A549 (cell line): Measurements from ENCODE around the gene TMEM8B. TPM values are rescaled to one million over a fixed set of nuclear protein-coding genes. Genes with fewer than 3 reads are reported as not detected.

ENCODE experiments used
- ATAC-seq, 2 experiments: fragments of 200-7000 bp in 1 of 2; fragments of >200 bp in 1 of 2; cut with Nextera tagmentation in 1 of 2; cut with Tn5 transposase in 1 of 2; 3 replicates each; pipeline versions ENCODE4 v1.8.0 to v1.9.1; 2018 to 2020; ENCODE audit warnings: mild to moderate bottlenecking in 1 of 2, moderate library complexity in 1 of 2
- CTCF ChIA-PET: fragments of 300-600 bp; sonication (Branson Sonifier 250); formaldehyde crosslinking; extraction: SDS; loops from one replicate; lab custom pipeline; 2021; ENCODE audit warnings: antibody characterized with exemption, inconsistent platforms; lab: Yijun Ruan, JAX
- POLR2A ChIA-PET: fragments of 350-600 bp; formaldehyde crosslinking; extraction: SDS; loops from one replicate; lab custom pipeline; 2021; ENCODE audit warnings: antibody characterized with exemption, inconsistent platforms; lab: Yijun Ruan, JAX
- DNase-seq, 2 experiments: peaks; one replicate each; pipeline versions ENCODE4 v3.0.0 to v3.0.0-alpha.2; 2011 to 2016; ENCODE audit warnings: low read depth in 1 of 2, low spot score in 1 of 2
- FAIRE-seq: peaks from 2 replicates; lab custom pipeline; 2011; peaks lifted over from hg19 to GRCh38; lab: Jason Lieb, UNC
- H3K27ac ChIP-seq, 2 experiments: fragments of >200 bp; sonication (Bioruptor Twin); formaldehyde crosslinking; 3 replicates each; pipeline ENCODE4 v1.5.1; 2016 to 2017
- H3K4me1 ChIP-seq: fragments of >200 bp; sonication (Bioruptor Twin); formaldehyde crosslinking; 3 replicates; pipeline ENCODE4 v1.6.1; 2016
- H3K4me2 ChIP-seq: fragments of >200 bp; sonication (Bioruptor Twin); formaldehyde crosslinking; 3 replicates; pipeline ENCODE4 v1.6.1; 2016
- H3K4me3 ChIP-seq: fragments of >200 bp; sonication (Bioruptor Twin); formaldehyde crosslinking; 3 replicates; pipeline ENCODE4 v1.5.1; 2016
- H3K9me3 ChIP-seq: fragments of >200 bp; sonication (Bioruptor Twin); formaldehyde crosslinking; 3 replicates; pipeline ENCODE4 v1.6.1; 2016
- EHF ChIP-seq: fragments of 250-450 bp; sonication (Bioruptor Pico); IDR thresholded peaks from 2 replicates; pipeline ENCODE4 v1.5.0; 2020; ENCODE audit warnings: mild to moderate bottlenecking
- EHMT2 ChIP-seq: fragments of 200-600 bp; sonication (generic); IDR thresholded peaks from 2 replicates; pipeline ENCODE4 v1.6.1; 2016; ENCODE audit warnings: antibody characterized with exemption, low read depth, mild to moderate bottlenecking, moderate library complexity
- FOXS1 ChIP-seq: fragments of 250-450 bp; sonication (Bioruptor Pico); IDR thresholded peaks from 2 replicates; pipeline ENCODE4 v1.5.0; 2020; ENCODE audit warnings: mild to moderate bottlenecking, moderate library complexity
- HEYL ChIP-seq: fragments of 250-450 bp; sonication (Bioruptor Pico); IDR thresholded peaks from 2 replicates; pipeline ENCODE4 v1.8.0; 2021; ENCODE audit warnings: mild to moderate bottlenecking, moderate library complexity
- HOXB13 ChIP-seq: fragments of 250-450 bp; sonication (Bioruptor Pico); IDR thresholded peaks from 2 replicates; pipeline ENCODE4 v1.5.0; 2020; ENCODE audit warnings: low read depth, mild to moderate bottlenecking, moderate library complexity
- KDM5A ChIP-seq: fragments of 200-600 bp; sonication (generic); IDR thresholded peaks from 2 replicates; pipeline ENCODE4 v1.6.1; 2016; ENCODE audit warnings: antibody characterized with exemption, mild to moderate bottlenecking
- MAFK ChIP-seq: fragments of 450-650 bp; IDR thresholded peaks from 2 replicates; pipeline ENCODE4 v1.6.1; 2014; ENCODE audit not compliant: partially characterized antibody
- POLR2AphosphoS2 ChIP-seq: conservative IDR thresholded peaks from 2 replicates; pipeline ENCODE4 v1.6.1; 2012; ENCODE audit warnings: low read length, improper control_type of control experiment, inconsistent platforms
- RAD21 ChIP-seq, 2 experiments: fragments of >200 bp in 1 of 2; sonication (Bioruptor Twin) in 1 of 2; formaldehyde crosslinking in 1 of 2; IDR thresholded peaks in 1 of 2; conservative IDR thresholded peaks in 1 of 2; 2 replicates in 1 of 2; 3 replicates in 1 of 2; pipeline ENCODE4 v1.6.1; 2012 to 2018; ENCODE audit warnings: inconsistent platforms in 1 of 2
- RARB ChIP-seq: fragments of 250-450 bp; sonication (Bioruptor Pico); IDR thresholded peaks from 2 replicates; pipeline ENCODE4 v1.8.0; 2021; ENCODE audit warnings: mild to moderate bottlenecking, moderate library complexity
- RCOR1 ChIP-seq: fragments of 150-350 bp; IDR thresholded peaks from 2 replicates; pipeline ENCODE4 v1.6.1; 2014; ENCODE audit warnings: antibody characterized with exemption, low read length, low read depth
- REST ChIP-seq: fragments of 200-600 bp; sonication (generic); IDR thresholded peaks from 2 replicates; pipeline ENCODE4 v1.6.1; 2016; ENCODE audit warnings: antibody characterized with exemption, mild to moderate bottlenecking, moderate library complexity
- SMC3 ChIP-seq: fragments of >200 bp; sonication (Bioruptor Twin); formaldehyde crosslinking; IDR thresholded peaks from 3 replicates; pipeline ENCODE4 v1.6.1; 2018; ENCODE audit warnings: inconsistent platforms
- USF2 ChIP-seq: fragments of 450-650 bp; IDR thresholded peaks from 2 replicates; pipeline ENCODE4 v1.6.1; 2014; ENCODE audit warnings: antibody characterized with exemption
- ZC3H11A ChIP-seq: fragments of 450-650 bp; IDR thresholded peaks from 2 replicates; pipeline ENCODE4 v1.6.1; 2014; ENCODE audit warnings: antibody characterized with exemption, mild to moderate bottlenecking
- WGBS: methylation state at CpG from one replicate; pipeline ENCODE4 v1.1.6; 2017; ENCODE audit errors: missing lambda C conversion rate; 5-methylcytosine and 5-hydroxymethylcytosine counted together
- polyA plus RNA-seq, 4 experiments: library from polyadenylated mRNA; depleted of rRNA in 3 of 4; stranded (reverse); fragments of >200 nt; fragmentation: RNase III in 1 of 4; extraction: RNeasy Plus Mini Kit Qiagen cat#74134 plus additional on column Dnase treatment in 1 of 4; gene quantifications; 2 replicates in 3 of 4; 3 replicates in 1 of 4; pipeline ENCODE4 v1.2.3, GENCODE V29; 2011 to 2017

The TMEM8B gene
- polyA plus RNA-seq, 2 of the 4 experiments (the other 2 are of a cell fraction): 1.8 to 2.2 TPM

- peaks cover 2% of the 10 kb centered on the region; the same call in 1 of the 3 replicates for H3K4me1 ChIP-seq
- ATAC-seq (no peak), DNase-seq (no peak), FAIRE-seq (no peak)
- no peak overlapping the region for H3K4me3 ChIP-seq
- H3K27ac ChIP-seq: no peak overlapping the region
- POLR2A ChIA-PET: no interaction called here
- WGBS: 71% methylated on average over 19 of the region's 19 CpGs
- H3K9me3 ChIP-seq: no peaks in the 10 kb centered on the region
- no peak overlapping the region for H3K4me2 ChIP-seq
- CTCF ChIA-PET: interaction anchor here (1.6 to 4.5 kb wide), 2 partner anchors 12 to 27 kb away, joined by 4 to 25 read pairs; no protein-coding TSS in a partner anchor
- TF ChIP-seq RAD21 (conservative IDR thresholded peaks at IDR 0.05 in 1 of 2, IDR thresholded peaks at IDR 0.05 in 1 of 2): no peak
- TF ChIP-seq EHF (CRISPR knock-in tag): no peak
Measured at GRCh38 chr9:35869621-35870216, 40.7 kb downstream of the TMEM8B start.

- Histone ChIP-seq H3K9me3 (peaks cover 2% of the 10 kb centered on the region; the same call in 1 of the 3 replicates), H3K4me3 (no peak within 1 kb of the TSS), H3K4me2 (no peak within 1 kb of the TSS), H3K4me1 (peaks cover 2% of the 10 kb centered on the region; the same call in 1 of the 3 replicates), H3K27ac (no peak within 1 kb of the TSS)
- POLR2A ChIA-PET: no interaction called here
- CTCF ChIA-PET: interaction anchor here (0.6 to 4.5 kb wide), 5 partner anchors 9 to 80 kb away, joined by 3 to 25 read pairs (median 4); no protein-coding TSS in a partner anchor
- no peak for ATAC-seq
- TF ChIP-seq FOXS1 (CRISPR knock-in tag) (no peak), EHMT2 (no peak)
- DNase-seq: no peak
- 80% methylated on average over 8 of the region's 8 CpGs for WGBS
- no peak for FAIRE-seq
Measured at GRCh38 chr9:35870351-35870923, 41.4 kb downstream of the TMEM8B start, which contains the start of gene OR13J1. TSS of gene OR13J1 (minus strand) at chr9:35870401. CDS start at chr9:35870401, 0 bp downstream.

- H3K4me3 ChIP-seq: no peak overlapping the region
- WGBS: 35% methylated on average over 3 of the region's 3 CpGs
- no peak for DNase-seq
- ChIA-PET POLR2A (no interaction called here), CTCF (interaction anchor here (0.8 to 4.5 kb wide), 3 partner anchors 11 to 81 kb away, joined by 3 to 25 read pairs (median 12); no protein-coding TSS in a partner anchor)
- H3K9me3 ChIP-seq: peaks cover 14% of the 10 kb centered on the region
- H3K4me1 ChIP-seq: peaks cover 2% of the 10 kb centered on the region; the same call in 1 of the 3 replicates
- TF ChIP-seq HEYL (CRISPR knock-in tag) (no peak), HOXB13 (CRISPR knock-in tag) (no peak), RCOR1 (no peak), REST (no peak), RARB (CRISPR knock-in tag) (no peak), KDM5A (no peak), MAFK (no peak), USF2 (no peak), ZC3H11A (no peak), SMC3 (no peak), POLR2AphosphoS2 (no peak)
- H3K27ac ChIP-seq: no peak overlapping the region
- H3K4me2 ChIP-seq: no peak overlapping the region
- 0 out of 6 replicates have a peak, but pooled peaks of 1 of the 2 experiments have one; percentile 35 for ATAC-seq
- FAIRE-seq: no peak
Measured at GRCh38 chr9:35871545-35871944, 42.5 kb downstream of the TMEM8B start.
